LHCN-M2 (cell line): ENCODE results near the gene PIWIL1. TPM values are rescaled to one million over a fixed set of nuclear protein-coding genes. Genes with fewer than 3 reads are reported as not detected.

Experiments used
- DNase-seq: peaks from one replicate; pipeline ENCODE4 v3.0.0-alpha.2; 2012; ENCODE audit warnings: low read depth
- total RNA-seq: library from RNA; depleted of rRNA; stranded (reverse); fragments of >200 nt; gene quantifications from 2 replicates; pipeline ENCODE4 v1.2.3, GENCODE V29; 2014

PIWIL1 gene
- total RNA-seq, 1 experiment from 2014 or later = not detected

GRCh38 chr12:130374083-130374482 is 36.4 kb downstream of the PIWIL1 start:
- no peak for DNase-seq

DNA sequence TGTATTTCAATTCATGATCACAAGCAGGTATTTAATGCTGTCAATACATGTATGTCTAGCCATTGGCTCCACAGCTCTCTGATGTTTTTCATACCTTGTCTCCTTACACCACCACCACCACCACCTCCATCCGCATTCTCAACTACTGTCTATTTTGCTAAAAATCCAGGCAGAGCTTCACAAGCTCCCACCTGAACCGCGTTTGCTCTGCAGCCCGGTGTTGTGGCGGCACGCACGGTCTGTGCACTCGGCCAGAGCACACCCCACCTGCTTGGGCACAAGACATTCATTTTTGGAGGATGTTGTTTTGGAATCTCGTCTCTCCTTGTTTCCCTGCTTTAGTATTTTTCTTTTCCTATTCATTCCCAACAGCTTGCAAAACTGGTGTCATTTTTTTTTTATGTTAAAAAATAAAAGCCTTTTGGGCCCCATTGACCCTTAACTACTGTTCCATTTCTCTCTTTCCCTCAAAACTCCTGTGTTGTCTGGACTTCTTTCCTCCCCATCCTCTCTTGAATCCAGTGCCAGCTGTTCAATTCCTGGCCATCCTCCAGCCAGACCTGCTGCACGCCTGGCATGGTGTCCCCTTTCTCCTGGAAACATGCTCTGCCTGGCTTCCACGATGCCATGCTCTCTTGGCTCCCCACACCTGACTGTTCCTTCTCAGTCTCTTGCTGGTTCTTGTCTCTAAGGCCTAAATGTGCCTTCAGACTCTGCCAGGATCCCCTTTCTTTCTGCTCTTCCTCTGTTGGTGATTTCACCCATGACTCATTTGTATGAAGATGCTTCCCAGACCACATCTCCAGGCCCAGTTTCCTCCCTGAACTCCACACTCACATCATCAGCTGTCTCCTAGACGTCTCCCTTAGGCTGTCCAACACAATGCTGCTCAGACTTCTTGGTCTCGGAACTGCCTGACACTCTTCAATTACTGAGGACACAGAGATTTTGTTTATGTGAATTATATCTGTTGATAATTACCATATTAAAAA is 37.9 kb downstream of the PIWIL1 start:
- no peak for DNase-seq

DNA sequence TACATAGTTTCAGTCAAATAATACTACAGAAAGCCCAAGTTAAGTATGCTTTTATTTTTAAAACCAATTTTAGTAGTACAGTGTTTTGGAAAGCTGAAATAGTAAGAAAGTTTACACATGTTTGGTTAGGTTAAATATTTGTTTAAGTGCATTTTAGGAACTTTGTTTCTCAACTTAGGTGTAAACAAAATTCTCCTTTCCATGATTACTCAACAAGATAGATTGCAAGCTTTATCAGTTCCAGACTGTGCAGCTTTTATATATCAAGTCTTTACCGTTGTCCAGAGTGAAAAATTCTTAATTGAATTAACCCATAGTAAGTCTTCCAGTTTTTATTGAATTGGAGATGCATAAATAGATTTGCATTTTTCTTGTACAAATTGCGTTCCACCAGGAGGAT is 45.1 kb downstream of the PIWIL1 start:
- no peak for DNase-seq

GRCh38 chr12:130384234-130384633 is 46.5 kb downstream of the PIWIL1 start:
- no peak for DNase-seq

DNA sequence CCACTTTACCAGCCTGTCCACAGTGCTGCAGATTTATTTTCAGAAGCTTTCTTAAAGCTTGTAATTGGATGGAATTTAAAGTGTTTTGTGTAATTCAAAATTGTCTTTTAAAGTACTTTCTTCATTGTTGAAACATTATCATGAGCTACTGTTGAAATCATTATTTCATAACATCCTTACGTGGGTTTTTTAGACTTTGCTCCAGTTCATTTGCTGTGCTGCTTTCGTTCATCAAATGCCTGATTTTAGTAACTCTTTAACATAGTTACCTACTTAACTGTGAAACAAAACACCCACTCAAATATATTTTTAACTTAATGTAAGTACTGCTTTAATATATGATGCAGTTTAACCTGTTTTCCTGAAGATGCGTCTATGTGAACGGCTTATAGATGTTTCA is 47.5 kb downstream of the PIWIL1 start:
- no peak for DNase-seq

DNA sequence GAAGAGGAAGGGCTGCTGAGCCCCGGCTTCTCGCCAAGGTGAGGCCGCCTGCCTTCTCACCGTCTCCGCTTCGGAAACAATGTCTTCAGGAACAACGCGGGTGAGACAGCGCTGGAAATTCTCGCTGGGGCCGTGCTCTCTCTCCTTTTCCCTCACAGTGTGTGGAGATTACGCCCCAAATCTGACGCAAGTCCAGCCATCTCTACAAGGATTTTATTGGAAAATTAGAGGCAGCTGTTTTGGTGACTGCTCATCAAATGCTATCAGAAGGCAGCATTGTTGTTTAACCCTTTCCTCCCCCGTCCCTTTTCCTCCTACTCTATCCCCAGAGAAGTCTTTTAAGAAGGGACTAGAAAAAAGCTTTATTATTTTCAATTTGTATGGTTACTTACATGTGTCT is 53.5 kb downstream of the PIWIL1 start:
- no peak for DNase-seq

DNA sequence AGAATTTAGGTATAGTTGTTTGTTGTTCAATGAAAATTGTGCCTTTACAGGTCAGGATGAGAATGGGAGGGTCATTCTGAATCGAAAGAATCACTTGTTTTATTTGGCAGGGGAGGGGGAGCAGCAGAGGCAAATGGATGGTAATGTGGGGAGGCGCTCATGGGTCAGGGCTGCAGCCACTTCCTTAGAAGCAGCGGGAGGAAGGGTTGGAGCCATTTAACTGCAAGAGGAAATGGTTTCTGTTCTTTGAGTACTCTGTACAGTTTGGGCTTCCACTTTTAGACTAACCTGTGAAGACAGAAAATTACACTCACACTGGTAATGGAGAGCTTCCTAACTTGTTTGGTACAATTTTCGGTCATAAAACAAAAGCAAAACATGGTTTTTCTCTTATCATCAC is 57.2 kb downstream of the PIWIL1 start:
- no peak for DNase-seq

GRCh38 chr12:130396667-130397066 is 59.0 kb downstream of the PIWIL1 start:
- no peak for DNase-seq

DNA sequence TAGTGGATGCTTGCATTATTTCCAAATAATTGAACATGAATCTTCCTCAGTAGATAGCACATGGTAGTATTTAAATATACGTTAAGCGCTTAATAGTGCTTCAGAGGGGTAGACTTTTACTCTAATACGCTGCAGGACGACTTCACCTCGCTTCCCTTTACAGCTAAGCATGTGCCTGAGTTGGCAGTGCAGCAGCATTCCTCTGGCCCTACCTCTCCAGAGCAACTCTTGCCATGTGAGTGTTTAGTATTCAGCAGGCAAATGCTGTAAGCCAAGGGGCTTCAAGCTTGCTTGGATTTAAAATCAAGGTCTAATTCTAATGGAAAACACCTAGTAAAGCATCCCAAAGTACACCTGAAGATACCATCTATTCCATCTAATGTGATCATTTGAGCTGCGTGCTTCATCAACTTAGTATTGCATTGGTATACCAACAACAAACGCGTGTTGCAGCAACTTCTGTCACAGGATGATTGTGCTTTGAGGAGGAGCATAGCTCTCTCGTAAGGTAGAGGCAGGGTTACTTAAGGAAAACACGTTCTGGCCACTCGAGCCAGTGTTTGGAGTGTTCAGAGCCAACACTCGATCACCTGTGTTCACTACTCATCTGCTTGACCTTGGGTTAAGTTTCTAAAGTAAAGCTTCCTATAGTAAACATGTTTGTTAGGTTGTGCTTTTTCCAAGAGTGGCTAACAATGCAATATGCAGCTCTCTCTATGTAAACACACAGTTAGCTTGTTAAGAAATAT is 60.6 kb downstream of the PIWIL1 start:
- DNase-seq = no peak

DNA sequence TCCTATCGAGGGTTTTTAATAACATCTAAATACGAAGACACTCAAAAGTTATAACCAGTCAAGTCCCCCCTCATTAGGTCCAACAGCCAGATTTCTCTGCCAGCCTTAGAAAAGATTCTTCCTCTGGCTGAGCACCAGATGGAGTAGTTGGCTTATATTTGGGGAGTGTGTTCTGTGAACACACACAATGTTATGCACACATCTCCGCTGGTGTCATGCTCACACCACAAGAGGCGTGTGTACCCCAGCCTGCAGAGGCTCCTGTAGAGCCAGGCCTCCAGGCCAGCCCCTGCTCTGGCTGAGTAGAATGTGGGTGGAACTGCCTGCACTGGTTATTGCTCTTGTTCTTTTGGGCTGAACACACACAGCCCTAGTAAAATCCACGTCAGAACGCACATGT is 64.0 kb downstream of the PIWIL1 start:
- DNase-seq = no peak

- no peak for DNase-seq
These were observed 67.6 kb downstream of the PIWIL1 start for GRCh38 chr12:130405332-130405731.

DNA sequence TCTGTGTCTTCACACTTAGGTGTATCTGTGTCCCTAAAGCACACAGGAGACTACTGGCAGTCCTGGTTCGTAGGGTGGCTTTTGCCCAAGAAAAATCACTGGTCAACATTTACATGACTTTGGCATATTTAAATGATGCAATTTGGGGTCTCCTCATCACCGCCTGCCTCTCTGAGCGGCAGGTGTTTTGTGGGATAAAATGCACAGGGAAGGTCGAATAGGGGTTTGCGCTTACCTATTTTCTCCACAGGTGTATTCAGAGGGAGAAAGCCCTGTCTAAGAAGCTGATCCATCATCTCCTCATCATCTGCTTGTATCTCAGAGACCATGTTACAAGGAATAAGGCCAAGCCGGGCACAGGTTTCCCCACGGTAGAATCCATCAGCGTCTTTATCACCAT is 74.7 kb downstream of the PIWIL1 start:
- no peak for DNase-seq

DNA sequence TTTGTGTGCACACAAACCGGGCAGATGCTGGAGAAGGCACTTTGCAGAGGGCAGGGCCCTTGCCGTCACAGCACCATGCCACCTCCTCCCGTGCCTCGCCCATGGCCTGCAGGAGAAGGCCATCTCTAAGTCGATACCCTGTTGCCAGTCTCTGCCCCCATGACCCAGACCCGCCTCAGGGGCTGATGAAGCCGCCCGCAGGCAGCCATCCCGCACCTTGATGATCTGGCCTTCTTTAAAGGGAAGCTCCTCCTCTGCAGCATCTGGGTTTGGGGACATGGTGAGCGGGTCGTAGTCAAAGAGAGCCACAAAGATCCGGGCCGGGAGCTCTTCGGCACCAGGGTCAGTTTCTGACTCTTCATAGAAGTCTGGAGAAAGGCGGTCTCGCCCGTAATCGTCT is 76.2 kb downstream of the PIWIL1 start:
- no peak for DNase-seq

- no peak for DNase-seq
These were observed 76.7 kb downstream of the PIWIL1 start for GRCh38 chr12:130414381-130414780.

DNA sequence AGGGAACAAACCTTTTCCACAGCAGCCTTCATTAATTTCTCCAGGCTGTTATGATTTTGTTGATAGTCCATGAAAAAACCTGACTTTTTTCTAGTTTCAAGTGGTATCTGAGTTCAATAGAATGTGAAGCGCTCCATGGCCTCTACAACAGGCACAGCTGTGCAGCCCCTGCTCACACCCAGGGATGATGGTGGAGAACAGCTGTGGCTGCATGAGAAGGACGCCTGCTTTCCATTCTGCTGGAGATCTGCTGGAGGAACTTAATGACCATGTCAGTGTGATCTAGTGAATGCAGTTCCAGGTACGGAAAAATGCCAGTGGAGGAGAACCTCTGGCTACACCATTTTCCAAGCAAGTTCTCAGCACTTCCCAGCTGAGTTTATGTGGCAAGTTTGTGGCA is 80.6 kb downstream of the PIWIL1 start:
- no peak for DNase-seq

DNA sequence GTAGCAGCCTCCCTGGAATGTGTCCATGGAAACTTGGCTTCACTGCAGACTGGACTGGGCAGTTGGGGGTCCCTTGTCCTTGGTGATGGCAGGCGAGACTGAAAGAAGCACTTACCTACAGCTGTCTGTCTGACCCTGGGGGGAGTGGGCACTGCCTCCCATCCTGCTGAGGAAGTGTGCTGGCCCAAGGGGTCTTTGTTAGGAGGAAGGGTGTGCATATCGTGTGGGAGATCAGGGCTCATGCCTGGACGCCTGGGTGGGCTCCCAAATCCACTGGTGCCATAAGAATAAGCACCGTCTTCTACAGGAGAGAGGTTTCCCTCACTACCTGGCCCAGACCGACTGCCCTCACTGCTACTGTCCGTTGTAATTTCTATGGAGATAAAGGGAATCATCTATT is 81.4 kb downstream of the PIWIL1 start:
- no peak for DNase-seq

DNA sequence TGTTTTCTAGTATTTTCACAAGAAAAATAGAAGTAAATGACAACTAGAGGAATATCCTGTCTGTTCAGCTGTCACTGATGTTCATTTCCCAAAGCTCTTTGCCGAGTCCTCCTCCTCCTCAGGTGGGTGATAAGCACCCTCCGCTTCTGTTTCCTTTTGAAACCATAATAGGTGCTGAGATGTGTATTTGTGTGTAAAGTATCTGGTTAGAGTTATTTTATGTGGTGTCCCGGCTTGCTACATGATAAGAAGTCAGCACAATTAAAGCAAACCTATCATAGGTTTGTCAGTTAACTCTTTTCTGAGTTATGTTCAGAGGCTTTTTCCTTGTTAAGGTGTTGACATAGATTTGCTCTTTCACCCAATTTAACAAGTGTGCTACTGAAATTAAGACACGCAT is 82.4 kb downstream of the PIWIL1 start:
- no peak for DNase-seq

GRCh38 chr12:130421896-130422295 is 84.2 kb downstream of the PIWIL1 start:
- DNase-seq = no peak
